ENCODE data around the gene PARD3. TPM values are rescaled to one million over a fixed set of nuclear protein-coding genes. Genes with fewer than 3 reads are reported as not detected.

PARD3 gene
- total RNA-seq, 2 donors from 2014 or later = 32.0 to 61.9 TPM

GRCh38 chr10:34320265-34320664, 494.8 kb downstream of the PARD3 start:
- Histone ChIP-seq H3K9me3 (no peaks in the 10 kb centered on the region), H3K27ac (peak overlapping the region in 1 of 2 donors; percentile 49)

GRCh38 chr10:34319197-34319846, 495.8 kb downstream of the PARD3 start:
- no peaks in the 10 kb centered on the region for H3K36me3 ChIP-seq
- 55% methylated on average over 6 of the region's 6 CpGs for WGBS
- H3K27me3 ChIP-seq (replicated peaks; ENCODE audit: insufficient read depth) = no peaks in the 10 kb centered on the region
- H3K27ac ChIP-seq = peak overlapping the region; percentile 14 to 20
- H3K4me3 ChIP-seq = no peak overlapping the region
- no peaks in the 10 kb centered on the region for H3K9me3 ChIP-seq
- TF ChIP-seq, protein P1, sequence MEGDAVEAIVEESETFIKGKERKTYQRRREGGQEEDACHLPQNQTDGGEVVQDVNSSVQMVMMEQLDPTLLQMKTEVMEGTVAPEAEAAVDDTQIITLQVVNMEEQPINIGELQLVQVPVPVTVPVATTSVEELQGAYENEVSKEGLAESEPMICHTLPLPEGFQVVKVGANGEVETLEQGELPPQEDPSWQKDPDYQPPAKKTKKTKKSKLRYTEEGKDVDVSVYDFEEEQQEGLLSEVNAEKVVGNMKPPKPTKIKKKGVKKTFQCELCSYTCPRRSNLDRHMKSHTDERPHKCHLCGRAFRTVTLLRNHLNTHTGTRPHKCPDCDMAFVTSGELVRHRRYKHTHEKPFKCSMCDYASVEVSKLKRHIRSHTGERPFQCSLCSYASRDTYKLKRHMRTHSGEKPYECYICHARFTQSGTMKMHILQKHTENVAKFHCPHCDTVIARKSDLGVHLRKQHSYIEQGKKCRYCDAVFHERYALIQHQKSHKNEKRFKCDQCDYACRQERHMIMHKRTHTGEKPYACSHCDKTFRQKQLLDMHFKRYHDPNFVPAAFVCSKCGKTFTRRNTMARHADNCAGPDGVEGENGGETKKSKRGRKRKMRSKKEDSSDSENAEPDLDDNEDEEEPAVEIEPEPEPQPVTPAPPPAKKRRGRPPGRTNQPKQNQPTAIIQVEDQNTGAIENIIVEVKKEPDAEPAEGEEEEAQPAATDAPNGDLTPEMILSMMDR (IDR thresholded peaks at IDR 0.05) = no peak
- peak; percentile 80 for TF ChIP-seq POLR2AphosphoS5 (IDR thresholded peaks at IDR 0.05)
- no peak for TF ChIP-seq POLR2A (IDR thresholded peaks at IDR 0.05)
- intact Hi-C loops (cut with DNase I) = no loop called here
- no peaks in the 10 kb centered on the region for H3K4me1 ChIP-seq (replicated peaks)
- peak; percentile 64 for DNase-seq (ENCODE audit: low spot score)

More at GRCh38 chr10:34320265-34320664, 494.8 kb downstream of the PARD3 start:
- Histone ChIP-seq H3K27me3 (replicated peaks; ENCODE audit: insufficient read depth) (no peaks in the 10 kb centered on the region), H3K4me3 (no peak overlapping the region), H3K4me1 (replicated peaks) (no peaks in the 10 kb centered on the region), H3K36me3 (no peaks in the 10 kb centered on the region)
- TF ChIP-seq POLR2AphosphoS5 (IDR thresholded peaks at IDR 0.05) (no peak), POLR2A (IDR thresholded peaks at IDR 0.05) (no peak)
- TF ChIP-seq, protein P1 (IDR thresholded peaks at IDR 0.05) = no peak
- 50% methylated on average over 4 of the region's 4 CpGs for WGBS
- intact Hi-C loops (cut with DNase I) = no loop called here
- DNase-seq (ENCODE audit: low spot score) = no peak

DNA sequence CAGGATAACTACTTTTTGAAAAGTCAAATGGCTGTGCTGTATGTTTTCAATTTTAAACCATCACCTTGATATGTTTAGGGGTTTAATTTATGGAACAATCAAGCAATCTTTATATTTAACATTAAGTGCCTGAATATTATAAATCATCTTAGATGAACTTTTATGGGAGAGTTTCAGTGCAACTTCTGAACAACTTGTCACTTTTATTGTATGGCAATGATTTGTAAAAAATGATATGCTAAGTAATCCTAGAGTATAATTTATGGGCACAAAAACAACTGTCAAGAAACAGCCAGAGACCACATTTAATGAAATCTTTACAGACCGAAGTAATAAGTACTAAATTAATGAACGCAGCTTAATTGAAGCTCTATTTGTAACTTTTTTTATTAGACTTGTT, 498.9 kb downstream of the PARD3 start:
- no peak overlapping the region for H3K4me3 ChIP-seq
- no peaks in the 10 kb centered on the region for H3K36me3 ChIP-seq
- no peaks in the 10 kb centered on the region for H3K9me3 ChIP-seq
- H3K27ac ChIP-seq = no peak overlapping the region
- 38% methylated on average over 2 of the region's 2 CpGs for WGBS
- TF ChIP-seq POLR2AphosphoS5 (IDR thresholded peaks at IDR 0.05) (no peak), POLR2A (IDR thresholded peaks at IDR 0.05) (no peak)
- TF ChIP-seq, protein P1 (IDR thresholded peaks at IDR 0.05) = no peak
- intact Hi-C loops (cut with DNase I) = no loop called here
- no peak for DNase-seq (ENCODE audit: low spot score)
- H3K27me3 ChIP-seq (replicated peaks; ENCODE audit: insufficient read depth) = no peaks in the 10 kb centered on the region
- no peaks in the 10 kb centered on the region for H3K4me1 ChIP-seq (replicated peaks)

- no peak overlapping the region for H3K4me3 ChIP-seq
- no peaks in the 10 kb centered on the region for H3K4me1 ChIP-seq (replicated peaks)
- H3K36me3 ChIP-seq = no peaks in the 10 kb centered on the region
- TF ChIP-seq POLR2A (IDR thresholded peaks at IDR 0.05) (no peak), POLR2AphosphoS5 (IDR thresholded peaks at IDR 0.05) (no peak)
- TF ChIP-seq, protein P1 (IDR thresholded peaks at IDR 0.05) = no peak
- intact Hi-C loops (cut with DNase I) = no loop called here
- 98% methylated on average over 5 of the region's 5 CpGs for WGBS
- no peaks in the 10 kb centered on the region for H3K27me3 ChIP-seq (replicated peaks; ENCODE audit: insufficient read depth)
- H3K27ac ChIP-seq = no peak overlapping the region
- H3K9me3 ChIP-seq = no peaks in the 10 kb centered on the region
- DNase-seq (ENCODE audit: low spot score) = no peak
Observed at GRCh38 chr10:34314457-34314856, 500.6 kb downstream of the PARD3 start.

DNA sequence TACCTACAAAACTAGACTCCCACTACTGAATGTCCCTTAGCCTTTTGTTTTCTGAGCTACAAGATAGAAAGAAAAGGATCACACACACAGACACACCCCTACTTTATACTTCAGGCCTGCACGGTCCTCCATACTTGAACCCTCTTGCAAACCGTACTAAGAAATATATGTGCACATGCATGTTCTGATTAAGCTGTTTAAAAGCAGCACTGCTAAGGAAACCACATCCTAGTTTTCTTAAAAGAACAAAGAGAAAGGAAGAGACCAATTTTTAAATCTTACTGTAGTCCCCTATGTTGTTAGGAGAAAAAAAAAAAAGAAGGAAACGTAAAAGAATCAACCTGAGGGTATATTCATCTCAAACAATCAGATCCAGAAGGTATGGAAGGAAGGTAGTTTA, 501.2 kb downstream of the PARD3 start:
- H3K27ac ChIP-seq = no peak overlapping the region
- TF ChIP-seq, protein P1 (IDR thresholded peaks at IDR 0.05) = no peak
- TF ChIP-seq POLR2AphosphoS5 (IDR thresholded peaks at IDR 0.05) (peak; percentile 17), POLR2A (IDR thresholded peaks at IDR 0.05) (no peak)
- 76% methylated on average over 3 of the region's 3 CpGs for WGBS
- no peaks in the 10 kb centered on the region for H3K4me1 ChIP-seq (replicated peaks)
- H3K36me3 ChIP-seq = no peaks in the 10 kb centered on the region
- intact Hi-C loops (cut with DNase I) = no loop called here
- no peaks in the 10 kb centered on the region for H3K9me3 ChIP-seq
- H3K4me3 ChIP-seq = no peak overlapping the region
- no peak for DNase-seq (ENCODE audit: low spot score)
- H3K27me3 ChIP-seq (replicated peaks; ENCODE audit: insufficient read depth) = no peaks in the 10 kb centered on the region
